HG02763 (cell line): ENCODE results near the gene USP2.
"Not testable (repeated sequence)": the region's sequence is repeated elsewhere in the genome, so short reads cannot be mapped to it uniquely, and the experiment has no call there.

Source experiments
- ATAC-seq: cut with Tn5 transposase; IDR thresholded peaks from one replicate; pipeline ENCODE4 v1.9.1; 2021; ENCODE audit warnings: mild to moderate bottlenecking, moderate library complexity; ENCODE audit not compliant: unreplicated experiment

Gene USP2

DNA sequence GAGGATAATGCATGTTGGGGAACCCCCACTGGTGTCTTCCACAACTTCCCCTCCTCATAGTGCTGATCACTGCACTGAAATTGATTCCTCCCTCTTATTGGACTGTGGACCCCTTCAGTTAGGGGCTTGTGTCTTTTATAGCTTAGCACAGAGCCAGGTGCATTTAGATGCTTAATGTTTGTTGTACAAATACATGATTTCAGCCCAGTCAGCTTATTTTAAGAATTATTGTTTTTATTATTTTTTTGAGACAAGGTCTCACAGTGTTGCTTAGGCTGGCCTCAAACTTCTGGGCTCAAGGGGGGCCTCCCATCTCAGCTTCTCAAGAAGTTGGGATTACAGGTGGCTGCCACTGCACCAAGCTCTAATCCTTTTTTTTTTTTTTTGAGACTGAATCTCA lies 33.2 kb upstream of the USP2 start:
- ATAC-seq: no peak

DNA sequence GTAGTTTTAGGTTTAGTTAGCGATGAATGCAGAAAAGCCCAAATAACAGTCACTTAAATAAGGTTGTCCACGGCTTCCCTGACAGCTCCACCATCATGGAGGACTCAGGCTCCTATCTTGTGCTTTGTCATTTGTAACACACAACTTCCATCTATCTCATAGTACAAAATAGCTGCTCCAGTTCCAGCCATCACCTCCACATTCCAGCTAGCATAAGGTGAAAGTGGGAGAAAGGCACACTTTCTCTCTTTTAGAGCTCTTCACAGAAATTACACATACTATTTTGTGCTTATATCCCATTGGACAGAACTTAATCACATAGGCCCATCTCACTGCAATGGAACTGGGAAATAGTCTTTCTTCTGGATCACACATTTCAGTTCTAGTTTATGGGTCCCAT lies 32.8 kb upstream of the USP2 start:
- no peak for ATAC-seq

DNA sequence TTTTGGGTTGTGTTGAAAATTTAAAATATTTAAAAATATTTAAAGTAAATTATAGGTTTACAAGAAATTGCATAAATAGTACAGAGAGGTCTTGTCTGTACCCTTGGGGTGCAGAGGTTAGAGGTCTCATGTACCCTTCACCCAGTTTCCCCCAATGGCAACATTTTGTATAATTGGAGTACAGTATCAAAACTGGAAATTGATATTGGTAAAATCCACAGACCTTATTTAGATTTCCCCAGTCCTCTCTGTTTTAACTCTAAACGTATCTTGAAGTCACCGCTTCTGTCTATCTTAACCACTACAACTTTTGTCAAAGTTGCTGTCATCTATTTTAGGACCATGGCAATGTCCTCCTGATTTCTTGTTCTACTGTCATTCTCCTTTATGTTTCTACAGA lies 30.6 kb upstream of the USP2 start:
- no peak for ATAC-seq

DNA sequence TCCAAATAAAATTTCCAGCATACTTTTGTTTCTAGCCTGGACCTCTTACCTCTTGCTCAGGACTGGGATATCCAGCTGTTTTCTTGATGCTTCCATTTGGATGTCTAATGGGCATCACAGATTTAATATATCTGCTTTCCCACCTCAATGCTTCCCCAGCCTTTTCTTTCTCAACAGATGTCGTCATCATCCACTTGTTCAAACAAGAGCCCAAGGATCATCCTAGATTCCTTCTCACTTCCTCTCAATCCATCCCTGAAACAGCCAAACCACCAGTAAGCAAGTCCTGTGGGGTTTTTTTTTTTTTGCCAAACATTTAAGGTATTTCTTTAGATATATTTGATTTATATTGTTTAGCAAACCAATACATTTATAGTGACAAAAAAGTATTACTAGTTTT lies 29.0 kb upstream of the USP2 start:
- ATAC-seq: no peak

DNA sequence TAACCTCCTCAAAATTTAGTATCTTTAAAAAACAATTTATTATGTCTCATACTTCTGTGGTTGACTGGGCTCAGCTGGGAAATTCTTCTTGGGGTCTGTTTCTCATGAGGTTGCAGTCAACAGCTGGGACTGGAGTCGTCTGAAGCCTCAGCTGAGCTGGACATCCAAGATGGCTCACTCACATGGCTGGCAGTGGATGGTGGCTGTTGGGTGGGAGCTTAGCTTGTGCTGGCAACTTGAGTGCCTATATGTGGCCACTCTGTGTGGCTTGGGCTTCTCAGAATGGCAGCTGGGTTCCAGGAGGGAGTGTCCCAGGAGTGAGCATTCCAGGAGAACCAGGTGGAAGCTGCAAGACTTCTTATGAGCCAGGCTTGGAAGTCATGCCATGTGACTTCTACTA lies 28.2 kb upstream of the USP2 start:
- no peak for ATAC-seq

DNA sequence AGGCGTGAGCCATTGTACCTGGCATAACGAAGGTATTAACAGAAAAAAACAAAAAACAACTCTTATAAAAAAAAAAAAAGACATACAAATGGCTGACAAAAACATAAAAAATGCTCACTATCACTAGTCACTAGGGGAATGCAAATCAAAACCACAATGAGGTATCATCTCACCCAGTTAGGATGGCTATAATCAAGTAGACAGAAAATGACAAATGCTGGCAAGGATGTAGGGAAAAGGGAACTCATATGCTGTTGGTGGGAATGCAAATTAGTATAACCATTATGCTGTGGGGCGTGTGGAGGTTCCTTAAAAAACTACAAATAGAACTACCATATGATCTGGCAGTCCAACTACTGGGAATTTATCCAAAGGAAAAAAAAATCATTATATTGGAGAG lies 24.5 kb upstream of the USP2 start:
- no peak for ATAC-seq

DNA sequence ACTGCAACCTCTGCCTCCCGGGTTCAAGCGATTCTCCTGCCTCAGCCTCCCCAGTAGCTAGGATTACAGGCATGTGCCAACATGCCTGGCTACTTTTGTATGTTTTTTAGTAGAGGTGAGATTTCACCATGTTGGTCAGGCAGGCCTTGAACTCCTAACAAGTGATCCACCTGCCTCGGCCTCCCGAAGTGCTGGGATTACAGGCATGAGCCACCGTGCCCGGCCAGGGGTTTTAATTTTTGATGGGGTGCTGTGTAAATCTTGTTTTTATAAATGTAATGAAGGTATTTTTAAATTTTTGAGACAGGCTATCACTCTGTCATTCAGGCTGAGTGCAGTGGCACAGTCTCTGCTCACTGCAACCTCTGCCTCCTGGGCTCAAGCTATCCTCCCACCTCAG lies 24.0 kb upstream of the USP2 start:
- ATAC-seq: not testable (repeated sequence)

DNA sequence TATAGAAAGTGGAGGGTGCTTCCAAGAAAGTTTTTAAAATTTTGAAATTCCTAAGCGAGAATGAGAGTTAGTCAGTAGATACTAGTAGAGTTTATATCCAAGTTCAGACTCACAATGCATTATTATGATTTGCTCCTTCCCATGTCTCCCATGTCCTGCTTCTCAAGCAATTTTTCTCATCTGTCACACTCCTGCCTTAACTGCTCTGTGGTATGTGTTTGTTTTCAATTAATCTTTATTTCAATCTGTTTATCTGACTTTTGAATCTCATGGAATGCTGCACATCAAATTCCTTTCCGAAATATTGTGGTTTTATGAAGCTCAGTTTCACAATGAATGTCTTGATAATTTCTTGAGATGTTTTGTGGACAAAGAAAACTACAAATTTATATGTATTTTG lies 23.4 kb upstream of the USP2 start:
- ATAC-seq: no peak

DNA sequence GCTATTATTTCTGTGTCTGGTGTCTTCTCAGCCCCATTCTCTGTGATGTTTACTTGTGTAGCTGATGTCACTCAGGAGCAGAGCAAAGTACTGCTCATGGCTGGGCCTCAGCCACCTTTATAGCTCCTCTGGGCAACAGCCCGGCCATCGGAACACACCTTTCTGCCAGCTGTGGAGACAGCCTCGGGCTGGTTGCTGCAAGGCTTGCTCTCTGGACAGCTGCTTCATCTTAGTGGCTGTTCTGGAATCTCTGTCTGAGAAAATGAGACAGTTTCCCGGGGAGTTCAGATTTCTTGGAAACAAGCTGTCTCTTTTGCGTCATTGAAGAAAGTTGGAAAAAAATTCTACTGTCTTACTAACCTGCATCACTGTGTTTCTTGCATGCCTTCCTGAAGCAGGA lies 21.5 kb upstream of the USP2 start:
- ATAC-seq: no peak

DNA sequence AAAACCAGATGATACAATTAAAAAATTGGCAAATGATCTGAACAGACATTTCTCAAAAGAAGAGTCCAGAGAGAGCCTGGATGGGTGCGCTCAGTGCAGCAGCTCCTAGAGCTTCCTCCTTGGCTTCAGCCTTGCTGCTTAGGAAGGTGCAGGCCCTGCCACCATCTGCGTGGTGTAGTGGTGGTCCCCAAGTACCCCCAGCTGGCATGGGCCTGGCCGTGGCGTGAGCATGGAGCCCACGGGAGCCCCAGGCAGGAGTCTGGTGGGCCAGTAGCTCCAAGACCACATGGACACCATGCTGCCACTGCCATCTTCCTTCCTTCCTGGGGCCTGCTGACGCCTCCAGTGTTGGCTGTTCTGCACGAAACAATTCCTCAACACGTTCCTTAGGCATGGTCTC lies 21.0 kb upstream of the USP2 start:
- ATAC-seq: no peak

DNA sequence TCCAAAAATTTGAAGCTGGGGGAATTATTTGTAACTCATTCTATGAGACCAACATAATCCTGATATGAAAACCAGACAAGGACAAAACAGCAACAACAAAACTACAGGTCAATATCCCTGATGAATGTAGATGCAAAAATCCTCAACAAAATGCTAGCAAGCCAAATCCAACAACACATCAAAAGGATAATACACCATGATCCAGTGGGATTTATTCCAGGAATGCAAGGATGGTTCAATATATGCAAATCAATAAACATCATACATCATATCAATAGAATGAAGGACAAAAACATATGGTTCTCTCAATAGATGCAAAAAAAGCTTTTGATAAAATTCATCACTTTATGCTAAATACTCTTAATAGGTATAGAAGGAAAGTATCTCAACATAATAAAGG lies 19.4 kb upstream of the USP2 start:
- no peak for ATAC-seq

DNA sequence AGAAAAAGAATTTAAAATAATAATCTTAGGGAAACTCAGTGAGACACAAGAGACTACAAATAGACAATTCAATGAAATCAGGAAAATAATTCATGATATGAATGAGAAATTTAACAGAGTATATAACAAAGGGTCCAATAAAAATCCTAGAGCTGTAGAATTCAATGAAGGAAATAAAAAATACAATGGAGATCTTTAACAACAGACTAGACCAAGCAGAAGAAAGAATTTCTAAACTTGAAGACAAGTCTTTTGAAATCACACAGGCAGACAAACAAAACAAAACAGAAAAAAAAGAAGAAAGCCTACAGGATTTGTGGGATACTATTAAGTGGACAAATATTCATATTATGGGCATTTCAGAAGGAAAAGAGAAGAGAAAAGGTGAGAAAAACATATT lies 16.2 kb upstream of the USP2 start:
- no peak for ATAC-seq

DNA sequence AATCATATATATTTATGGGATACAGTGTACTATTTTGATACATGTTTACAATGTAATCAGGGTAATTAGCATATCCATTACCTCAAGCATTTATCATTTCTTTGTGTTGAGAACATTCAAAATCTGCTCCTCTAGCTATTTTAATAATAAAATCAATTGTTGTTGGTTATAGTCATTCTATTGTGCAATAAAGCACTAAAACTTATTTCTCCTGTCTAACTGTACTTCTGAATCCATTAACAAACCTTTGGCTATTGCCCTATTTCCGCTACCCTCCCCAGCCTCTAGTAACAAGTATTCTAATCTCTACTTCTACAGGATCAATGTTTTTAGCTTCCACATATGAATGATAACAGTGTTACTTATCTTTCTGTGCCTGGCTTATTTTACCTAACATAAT lies 15.3 kb upstream of the USP2 start:
- no peak for ATAC-seq

DNA sequence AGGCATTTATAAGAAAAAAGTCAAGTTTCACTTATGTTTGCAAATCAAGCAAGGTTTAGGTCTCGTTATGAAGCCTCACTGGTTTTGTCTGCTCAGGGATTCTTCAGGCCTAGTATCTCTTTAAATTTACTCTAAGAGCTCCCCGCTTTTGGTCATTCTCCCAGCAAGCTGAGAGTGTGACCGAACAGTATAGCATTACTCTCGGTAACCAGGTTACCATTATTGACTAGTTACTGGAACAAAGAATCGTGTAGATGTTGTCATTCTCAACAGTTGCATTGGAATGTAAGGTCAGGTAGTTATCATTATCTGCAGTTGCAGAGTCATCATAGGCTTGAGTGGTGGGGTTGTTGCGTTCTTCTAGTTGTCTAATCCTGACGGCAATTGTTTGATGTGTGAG lies 9.8 kb upstream of the USP2 start:
- ATAC-seq: no peak

DNA sequence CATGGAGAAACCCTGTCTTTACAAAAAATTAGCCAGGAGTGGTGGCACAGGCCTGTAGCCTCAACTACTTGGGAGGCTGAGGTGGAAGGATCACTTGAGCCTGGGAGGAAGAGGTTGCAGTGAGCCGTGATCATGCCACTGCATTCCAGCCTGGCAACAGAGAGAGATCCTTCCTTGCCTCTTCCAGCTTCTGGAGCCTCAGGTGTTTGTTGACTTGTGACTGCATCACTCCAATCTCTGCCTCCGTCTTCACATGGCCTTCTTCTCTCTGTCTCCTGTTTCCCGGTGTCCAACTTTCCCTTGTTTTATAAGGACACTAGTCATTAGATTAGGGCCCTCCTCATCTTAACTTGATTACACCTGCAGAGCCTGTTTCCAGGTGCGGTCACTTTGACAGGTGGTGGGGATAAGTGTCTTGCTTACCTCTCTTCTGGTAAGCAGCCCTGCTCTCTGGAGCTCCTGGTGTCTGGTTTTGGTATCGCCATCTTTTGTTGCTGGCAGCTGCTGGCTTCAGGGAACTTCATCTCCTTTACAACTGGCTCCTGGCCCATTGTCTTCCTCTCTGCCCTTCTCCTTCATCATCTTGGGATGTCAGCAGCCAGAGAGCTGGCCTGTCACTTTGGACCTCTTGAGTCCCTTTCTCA lies 8.2 kb upstream of the USP2 start:
- no peak for ATAC-seq

DNA sequence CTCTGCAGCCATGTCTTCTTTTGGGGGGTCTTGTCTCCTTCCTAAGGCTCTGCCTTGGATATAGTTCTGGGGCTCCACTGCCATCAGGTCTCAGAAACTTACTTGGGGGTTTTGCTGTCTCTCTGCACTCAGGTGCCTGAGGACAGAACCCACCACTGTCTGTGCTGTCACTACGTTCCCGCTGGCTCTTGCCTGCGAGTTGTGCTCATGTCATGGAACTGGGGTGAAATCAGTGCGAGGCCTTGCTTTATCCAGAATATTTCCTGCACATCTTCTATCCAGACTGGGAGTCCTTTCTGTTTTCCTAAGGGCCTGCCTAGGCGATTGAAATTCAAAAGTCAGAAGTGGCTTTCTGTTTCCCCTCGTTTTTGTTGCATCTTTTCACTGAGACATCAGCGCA lies 6.6 kb upstream of the USP2 start:
- no peak for ATAC-seq

DNA sequence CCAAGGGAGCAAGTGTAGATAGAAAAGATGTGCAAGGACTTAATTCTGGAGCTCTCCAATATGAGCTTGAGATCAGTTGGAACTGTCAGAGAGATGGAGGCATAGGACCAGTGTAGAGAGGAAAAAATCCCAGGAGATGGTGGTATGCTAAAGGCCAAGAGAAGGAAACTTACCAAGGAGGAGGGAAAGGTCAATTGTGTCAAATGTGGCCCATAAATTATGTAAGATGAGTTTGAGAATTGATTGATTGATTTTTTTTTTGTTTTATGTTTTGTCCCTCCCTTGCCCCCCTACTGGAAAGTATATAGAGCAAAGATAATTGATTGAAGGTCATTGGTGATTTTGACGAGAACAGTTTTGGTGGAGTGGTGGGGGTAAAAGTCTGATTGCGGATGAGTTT lies 2.8 kb upstream of the USP2 start:
- no peak for ATAC-seq

DNA sequence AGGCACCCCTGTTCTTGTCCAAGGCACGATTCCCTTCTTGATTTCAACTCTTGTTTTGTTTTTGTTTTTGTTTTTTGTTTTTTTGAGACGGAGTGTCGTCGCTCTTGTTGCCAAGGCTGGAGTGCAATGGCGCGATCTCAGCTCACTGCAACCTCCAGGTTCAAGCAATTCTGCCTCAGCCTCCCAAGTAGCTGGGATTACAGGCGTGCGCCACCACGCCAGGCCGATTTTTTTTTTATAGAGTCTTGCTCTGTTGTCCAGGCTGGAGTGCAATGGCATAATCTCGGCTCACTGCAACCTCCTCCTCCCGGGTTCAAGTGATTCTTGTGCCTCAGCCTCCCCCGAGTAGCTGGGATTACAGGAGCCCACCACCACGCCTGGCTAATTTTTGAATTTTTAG lies 1.0 kb upstream of the USP2 start:
- ATAC-seq: not testable (repeated sequence)

DNA sequence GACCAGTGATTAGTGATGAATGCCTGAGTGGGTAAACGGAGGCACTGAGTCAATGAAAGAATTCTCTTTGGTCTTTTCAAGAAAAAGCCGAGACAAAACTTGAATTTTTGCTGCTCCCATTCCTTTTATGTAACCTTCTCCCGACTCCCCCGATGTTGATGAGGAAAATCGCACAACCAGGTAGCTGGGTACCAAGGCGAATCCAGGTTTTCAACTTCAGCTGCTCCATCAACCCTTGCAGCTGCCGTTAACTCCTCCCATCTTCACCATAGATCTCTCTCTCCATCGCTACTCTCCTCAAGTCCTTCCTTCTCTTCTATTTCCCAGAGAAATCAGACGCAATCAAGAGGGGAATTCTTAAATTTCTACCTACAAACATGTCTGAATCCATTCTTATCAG lies 611 bp upstream of the USP2 start:
- ATAC-seq: no peak

DNA sequence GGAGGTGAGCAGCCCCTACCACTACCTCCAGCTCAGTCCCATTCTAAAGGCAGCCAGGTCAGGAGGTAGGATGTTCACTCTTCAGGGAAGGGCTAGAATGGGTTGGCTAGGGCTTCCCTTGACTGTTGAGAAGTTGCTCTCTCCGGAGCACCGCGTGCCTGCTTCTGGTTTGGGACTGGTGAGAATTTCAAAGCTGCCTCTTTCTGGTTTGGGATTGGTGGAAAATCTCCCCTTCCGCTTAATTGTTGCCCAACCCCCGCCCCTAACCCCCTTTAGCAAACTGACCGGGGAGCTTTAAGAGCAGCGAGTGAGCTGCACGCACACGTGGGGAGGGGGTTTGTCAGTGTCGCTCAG lies 686 bp downstream of the USP2 start:
- no peak for ATAC-seq

DNA sequence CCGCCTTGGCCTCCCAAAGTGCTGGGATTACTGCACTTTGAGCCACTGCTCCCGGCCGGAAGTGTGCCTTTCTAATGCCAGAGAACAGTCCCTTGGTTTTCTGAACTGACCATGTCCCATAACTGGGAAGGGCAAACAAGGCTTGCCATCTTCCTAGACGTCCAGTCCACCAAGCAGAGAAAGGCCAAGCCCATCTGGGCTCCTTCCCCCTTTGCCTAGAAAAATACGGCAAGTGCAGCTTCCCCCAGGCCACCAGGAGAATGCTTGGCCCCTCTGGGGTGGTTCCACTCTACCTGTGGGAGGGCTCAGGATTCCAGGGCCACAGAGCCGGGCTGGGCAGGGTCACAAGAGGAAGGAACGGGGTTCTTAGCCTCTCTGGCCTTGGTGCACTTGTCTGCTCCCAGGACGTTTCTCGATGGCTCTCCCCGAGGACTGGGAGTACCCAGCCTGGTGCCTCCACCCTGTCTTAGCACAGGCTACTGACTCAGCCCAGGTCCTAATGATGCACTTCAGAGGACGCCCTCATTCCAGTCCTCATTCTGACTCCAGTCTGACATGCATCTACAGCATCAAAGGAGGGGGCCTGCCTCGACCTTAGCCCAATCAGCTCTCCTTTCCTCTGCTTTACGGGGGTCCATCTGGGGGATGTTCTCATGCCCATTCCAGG lies 1.2 kb downstream of the USP2 start:
- ATAC-seq: no peak

DNA sequence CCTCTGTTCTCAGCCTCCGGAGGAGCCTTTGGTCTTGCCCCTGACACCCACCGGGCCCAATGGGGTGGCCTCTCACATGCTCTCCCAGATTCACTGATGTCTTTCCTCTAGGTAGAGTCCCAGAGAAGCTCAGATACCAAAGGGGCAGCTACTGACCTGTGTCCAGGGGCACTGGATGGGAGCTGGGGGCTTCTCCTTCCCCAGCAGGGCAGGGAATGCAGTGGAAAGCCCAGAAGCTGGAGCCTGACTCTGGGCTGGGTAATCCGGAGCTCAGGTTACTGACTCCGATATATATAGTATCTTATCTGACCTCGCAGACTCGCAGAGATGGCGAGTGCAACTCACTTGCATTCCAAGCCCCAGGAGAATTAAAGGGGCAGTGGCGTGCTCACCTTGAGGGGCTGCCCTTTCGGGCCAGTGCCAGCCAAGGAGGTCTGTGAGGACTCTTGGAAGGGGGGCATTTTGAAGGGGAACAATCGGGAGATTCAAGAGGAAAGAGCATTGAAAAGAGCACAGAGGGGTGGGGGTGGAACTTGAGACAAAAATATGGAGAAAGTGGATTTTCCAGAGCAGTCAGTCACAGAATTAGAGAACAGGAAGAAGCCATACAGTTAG lies 2.5 kb downstream of the USP2 start:
- ATAC-seq: no peak
